ENCODE data around the gene VWA2. TPM values are rescaled to one million over a fixed set of nuclear protein-coding genes. Genes with fewer than 3 reads are reported as not detected.
A peak's percentile ranks its signal among the peaks of the same experiment; 100 is the strongest.

VWA2 gene
- total RNA-seq, 1 donor from 2014 or later = 15.0 TPM

- peaks cover 36% of the 10 kb centered on the region for H3K4me1 Mint-ChIP-seq
- no peak for TF ChIP-seq CTCF (IDR thresholded peaks at IDR 0.05; ENCODE audit: unreplicated experiment)
- DNase-seq (ENCODE audit: low spot score in 2 of 2, unreplicated experiment in 2 of 2) = no peak
- no peaks in the 10 kb centered on the region for H3K36me3 Mint-ChIP-seq
- no peaks in the 10 kb centered on the region for H3K9me3 Mint-ChIP-seq
- no peaks in the 10 kb centered on the region for H3K27me3 Mint-ChIP-seq (ENCODE audit: low read depth)
- no peak overlapping the region for H3K4me3 Mint-ChIP-seq
- H3K27ac Mint-ChIP-seq = peak overlapping the region; percentile 72
Observed at GRCh38 chr10:114266521-114266920, 27.5 kb downstream of the VWA2 start.

DNA sequence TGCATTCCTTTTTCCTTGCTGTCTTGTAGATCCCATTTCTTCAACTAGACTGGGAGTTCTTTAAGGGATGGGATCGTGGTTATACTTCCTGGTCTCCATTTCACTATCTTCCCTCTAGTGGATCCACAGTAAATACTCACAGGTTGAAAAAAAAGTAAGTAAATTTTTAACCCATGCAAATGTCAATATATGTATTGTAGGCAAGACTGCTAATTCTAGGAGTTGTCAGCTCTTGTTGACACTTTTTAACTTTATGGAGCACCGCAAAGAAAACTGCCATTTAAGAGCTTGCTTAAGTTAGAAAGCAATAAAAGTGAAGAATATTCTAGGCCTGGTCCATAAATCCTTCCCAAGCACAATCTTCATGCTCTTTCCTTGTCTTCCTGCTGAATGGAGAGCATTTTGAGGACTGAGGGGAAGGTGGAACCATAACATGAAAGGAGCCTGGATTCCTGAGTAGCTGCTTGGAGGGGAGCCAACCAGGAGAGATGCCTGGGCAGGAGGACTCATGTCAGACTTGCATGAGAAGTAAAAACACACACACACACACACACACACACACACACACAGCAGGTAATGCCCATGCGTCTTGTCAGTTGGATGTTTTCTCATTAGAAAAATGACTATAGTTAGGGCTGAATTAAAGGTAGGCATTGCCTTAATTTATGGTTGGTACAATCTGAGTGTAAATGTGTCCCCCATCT, 32.2 kb downstream of the VWA2 start:
- no peak for TF ChIP-seq CTCF (IDR thresholded peaks at IDR 0.05; ENCODE audit: unreplicated experiment)
- H3K4me1 Mint-ChIP-seq = peaks cover 34% of the 10 kb centered on the region
- H3K27ac Mint-ChIP-seq = peak overlapping the region; percentile 57
- H3K36me3 Mint-ChIP-seq = no peaks in the 10 kb centered on the region
- H3K9me3 Mint-ChIP-seq = no peaks in the 10 kb centered on the region
- H3K4me3 Mint-ChIP-seq = no peak overlapping the region
- no peaks in the 10 kb centered on the region for H3K27me3 Mint-ChIP-seq (ENCODE audit: low read depth)
- DNase-seq (ENCODE audit: low spot score in 2 of 2, unreplicated experiment in 2 of 2) = peak in 1 of 2 experiments; percentile 62

DNA sequence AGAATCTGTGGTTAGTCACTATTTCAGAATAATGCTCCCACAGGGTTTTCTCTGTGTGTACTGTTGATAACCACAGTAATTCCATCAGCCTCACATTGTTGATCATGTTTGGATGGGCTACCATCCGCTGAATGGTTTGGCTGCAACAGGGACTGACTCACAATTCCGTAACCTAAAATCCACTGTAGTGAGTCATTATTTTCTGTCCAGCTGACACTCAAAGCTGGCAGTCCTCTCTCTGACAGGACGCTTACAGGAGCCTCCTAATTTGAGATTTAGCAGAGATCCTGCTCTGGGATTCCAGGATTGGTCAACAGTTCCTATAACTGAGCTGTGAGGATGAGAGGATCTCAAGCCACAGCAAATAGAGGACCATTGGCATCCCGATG, 32.7 kb downstream of the VWA2 start:
- Mint-ChIP-seq H3K36me3 (no peaks in the 10 kb centered on the region), H3K27ac (no peak overlapping the region)
- TF ChIP-seq CTCF (IDR thresholded peaks at IDR 0.05; ENCODE audit: unreplicated experiment) = no peak

DNA sequence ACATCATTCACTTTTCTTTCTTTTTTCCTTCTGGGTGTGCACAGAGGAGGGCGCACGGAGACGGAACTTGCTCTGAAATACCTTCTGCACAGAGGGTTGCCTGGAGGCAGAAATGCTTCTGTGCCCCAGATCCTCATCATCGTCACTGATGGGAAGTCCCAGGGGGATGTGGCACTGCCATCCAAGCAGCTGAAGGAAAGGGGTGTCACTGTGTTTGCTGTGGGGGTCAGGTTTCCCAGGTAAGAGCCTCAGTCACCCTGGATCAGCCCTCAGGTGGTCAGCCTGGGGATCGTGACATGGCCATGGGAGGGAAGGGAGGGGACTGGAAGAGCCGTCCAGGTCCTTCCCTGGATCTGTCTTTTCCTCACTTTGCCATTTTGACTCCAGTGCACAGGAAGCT, 33.6 kb downstream of the VWA2 start:
- Mint-ChIP-seq H3K4me3 (no peak overlapping the region), H3K9me3 (no peaks in the 10 kb centered on the region), H3K4me1 (peaks cover 25% of the 10 kb centered on the region), H3K36me3 (no peaks in the 10 kb centered on the region), H3K27me3 (ENCODE audit: low read depth) (no peaks in the 10 kb centered on the region), H3K27ac (no peak overlapping the region)
- no peak for TF ChIP-seq CTCF (IDR thresholded peaks at IDR 0.05; ENCODE audit: unreplicated experiment)
- no peak for DNase-seq (ENCODE audit: low spot score in 2 of 2, unreplicated experiment in 2 of 2)

More for the DNA sequence above, 32.7 kb downstream of the VWA2 start:
- H3K9me3 Mint-ChIP-seq = no peaks in the 10 kb centered on the region
- peaks cover 29% of the 10 kb centered on the region for H3K4me1 Mint-ChIP-seq
- no peak overlapping the region for H3K4me3 Mint-ChIP-seq
- no peaks in the 10 kb centered on the region for H3K27me3 Mint-ChIP-seq (ENCODE audit: low read depth)
- DNase-seq (ENCODE audit: low spot score in 2 of 2, unreplicated experiment in 2 of 2) = no peak

- DNase-seq (ENCODE audit: low spot score in 2 of 2, unreplicated experiment in 2 of 2) = no peak
- H3K27ac Mint-ChIP-seq = no peak overlapping the region
- H3K27me3 Mint-ChIP-seq (ENCODE audit: low read depth) = no peaks in the 10 kb centered on the region
- no peaks in the 10 kb centered on the region for H3K9me3 Mint-ChIP-seq
- TF ChIP-seq CTCF (IDR thresholded peaks at IDR 0.05; ENCODE audit: unreplicated experiment) = no peak
- H3K4me3 Mint-ChIP-seq = no peak overlapping the region
- H3K4me1 Mint-ChIP-seq = peaks cover 21% of the 10 kb centered on the region
- no peaks in the 10 kb centered on the region for H3K36me3 Mint-ChIP-seq
Observed at GRCh38 chr10:114273910-114274309, 34.9 kb downstream of the VWA2 start.
